A673 (cell line): ENCODE results near the gene EPHB6. TPM values are rescaled to one million over a fixed set of nuclear protein-coding genes. Genes with fewer than 3 reads are reported as not detected.

Experiments
- BruUV-seq: library from RNA; stranded (reverse); fragments of 400-500 nt; replicated peaks from 2 replicates; lab custom pipeline; 2021; lab: Mats Ljungman, UMichigan
- CTCF ChIA-PET: fragments of 300-600 bp; sonication (Branson Sonifier 250); formaldehyde crosslinking; loops from one replicate; lab custom pipeline; 2022; ENCODE audit warnings: antibody characterized with exemption; lab: Charles Lee
- POLR2A ChIA-PET: fragments of 300-600 bp; sonication (Branson Sonifier 250); formaldehyde crosslinking; loops from one replicate; lab custom pipeline; 2022; ENCODE audit warnings: antibody characterized with exemption; ENCODE audit not compliant: low non-redundant PET; lab: Charles Lee
- DNase-seq: peaks from one replicate; pipeline ENCODE4 v3.0.0-alpha.2; 2015; ENCODE audit warnings: low spot score
- H3K27ac ChIP-seq: fragments of 200-600 bp; sonication (generic); 2 replicates; pipeline ENCODE4 v1.5.1; 2016; ENCODE audit warnings: mixed run types, low read depth, mild to moderate bottlenecking, mixed read lengths, antibody characterized with exemption, low read length; ENCODE audit not compliant: poor library complexity, severe bottlenecking
- H3K27me3 ChIP-seq: fragments of 200-600 bp; sonication (generic); replicated peaks from 2 replicates; pipeline ENCODE4 v1.6.1; 2017; ENCODE audit warnings: mixed run types, low read depth, mild to moderate bottlenecking, mixed read lengths, antibody characterized with exemption, low read length; ENCODE audit not compliant: insufficient read depth, poor library complexity
- H3K36me3 ChIP-seq: fragments of 200-600 bp; sonication (generic); 2 replicates; pipeline ENCODE4 v1.6.1; 2016; ENCODE audit warnings: mixed run types, mild to moderate bottlenecking, mixed read lengths, antibody characterized with exemption, low read length; ENCODE audit not compliant: insufficient read depth, poor library complexity, severe bottlenecking
- H3K4me1 ChIP-seq: fragments of 200-600 bp; sonication (generic); 2 replicates; pipeline ENCODE4 v1.6.1; 2017; ENCODE audit warnings: mixed run types, mild to moderate bottlenecking, mixed read lengths, antibody characterized with exemption, low read length; ENCODE audit not compliant: insufficient read depth, poor library complexity, severe bottlenecking
- H3K4me3 ChIP-seq: fragments of 200-600 bp; sonication (generic); 2 replicates; pipeline ENCODE4 v1.5.1; 2016; ENCODE audit warnings: low read depth, mixed run types, mild to moderate bottlenecking, mixed read lengths, low read length; ENCODE audit not compliant: poor library complexity, severe bottlenecking
- H3K9me3 ChIP-seq: fragments of 200-600 bp; sonication (generic); 2 replicates; pipeline ENCODE4 v1.6.1; 2016; ENCODE audit warnings: mixed run types, low read depth, mild to moderate bottlenecking, mixed read lengths, antibody characterized with exemption, low read length; ENCODE audit not compliant: poor library complexity, severe bottlenecking
- EZH2 ChIP-seq: fragments of 200-600 bp; sonication (generic); IDR thresholded peaks from 2 replicates; pipeline ENCODE4 v1.6.1; 2017; ENCODE audit warnings: borderline replicate concordance, low read depth, mild to moderate bottlenecking, mixed read lengths, antibody characterized with exemption, low read length; ENCODE audit not compliant: poor library complexity, severe bottlenecking
- intact Hi-C: fragments of 100-400 bp; cut with micrococcal nuclease; formaldehyde crosslinking; loops from one replicate; pipeline ENCODE4 v1.10.0; 2022; ENCODE audit not compliant: unreplicated experiment
- total RNA-seq: library from RNA; stranded (reverse); gene quantifications from 2 replicates; pipeline ENCODE4 v1.2.3, GENCODE V29; 2021
- TF ChIP-seq, protein P1 (sequence below): fragments of 300-800, 200-600 bp; sonication (generic); conservative IDR thresholded peaks from 2 replicates; pipeline ENCODE4 v1.5.1; 2017; ENCODE audit warnings: low read depth, mild to moderate bottlenecking, antibody characterized with exemption, low read length, moderate library complexity, mixed read lengths

Gene EPHB6
- total RNA-seq, 1 experiment from 2014 or later, result 0.49 TPM

DNA sequence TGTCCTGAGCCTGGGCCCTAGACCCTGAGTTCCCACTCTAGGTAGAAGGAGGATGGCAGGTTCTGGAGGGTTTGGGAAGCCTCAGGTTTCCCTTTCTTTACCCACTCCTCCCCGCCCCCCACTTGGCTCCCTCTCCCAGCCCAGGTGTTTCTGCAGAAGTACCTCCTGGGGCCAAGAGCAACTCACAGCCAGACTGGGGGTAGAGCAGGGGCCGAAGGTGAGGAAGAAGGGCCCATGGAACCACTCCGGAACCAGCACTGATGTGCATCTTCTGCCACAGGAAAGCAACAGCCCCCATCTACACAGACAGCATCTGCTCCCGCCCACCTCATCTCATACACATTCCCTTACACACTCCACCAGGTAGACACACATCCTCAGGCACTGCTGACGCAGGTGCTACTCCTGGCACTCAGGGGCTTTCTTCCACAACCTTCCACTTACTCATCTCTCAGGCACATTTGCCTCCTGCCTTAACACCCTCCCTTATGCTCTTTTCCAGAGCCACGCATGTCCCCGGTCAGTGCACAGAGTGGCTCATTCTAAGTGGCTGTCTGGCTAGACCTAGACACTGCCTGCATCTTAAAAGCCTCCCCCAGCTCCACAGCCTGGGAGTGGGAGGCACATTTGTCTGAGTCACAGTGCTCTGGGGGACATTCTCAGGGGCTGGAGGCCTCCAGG is 1.8 kb downstream of the EPHB6 start:
- no peak for DNase-seq
- TF ChIP-seq, protein P1, sequence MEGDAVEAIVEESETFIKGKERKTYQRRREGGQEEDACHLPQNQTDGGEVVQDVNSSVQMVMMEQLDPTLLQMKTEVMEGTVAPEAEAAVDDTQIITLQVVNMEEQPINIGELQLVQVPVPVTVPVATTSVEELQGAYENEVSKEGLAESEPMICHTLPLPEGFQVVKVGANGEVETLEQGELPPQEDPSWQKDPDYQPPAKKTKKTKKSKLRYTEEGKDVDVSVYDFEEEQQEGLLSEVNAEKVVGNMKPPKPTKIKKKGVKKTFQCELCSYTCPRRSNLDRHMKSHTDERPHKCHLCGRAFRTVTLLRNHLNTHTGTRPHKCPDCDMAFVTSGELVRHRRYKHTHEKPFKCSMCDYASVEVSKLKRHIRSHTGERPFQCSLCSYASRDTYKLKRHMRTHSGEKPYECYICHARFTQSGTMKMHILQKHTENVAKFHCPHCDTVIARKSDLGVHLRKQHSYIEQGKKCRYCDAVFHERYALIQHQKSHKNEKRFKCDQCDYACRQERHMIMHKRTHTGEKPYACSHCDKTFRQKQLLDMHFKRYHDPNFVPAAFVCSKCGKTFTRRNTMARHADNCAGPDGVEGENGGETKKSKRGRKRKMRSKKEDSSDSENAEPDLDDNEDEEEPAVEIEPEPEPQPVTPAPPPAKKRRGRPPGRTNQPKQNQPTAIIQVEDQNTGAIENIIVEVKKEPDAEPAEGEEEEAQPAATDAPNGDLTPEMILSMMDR, result no peak
- TF ChIP-seq EZH2, result no peak
- Histone ChIP-seq H3K4me1 (peaks cover 9% of the 10 kb centered on the region), H3K9me3 (no peaks in the 10 kb centered on the region), H3K4me3 (no peak overlapping the region), H3K27me3 (peaks cover 64% of the 10 kb centered on the region), H3K27ac (no peak overlapping the region), H3K36me3 (no peaks in the 10 kb centered on the region)
- BruUV-seq, result no TSS peak
- POLR2A ChIA-PET, result no interaction called here
- CTCF ChIA-PET, result no interaction called here
- intact Hi-C loops, result no loop called here

DNA sequence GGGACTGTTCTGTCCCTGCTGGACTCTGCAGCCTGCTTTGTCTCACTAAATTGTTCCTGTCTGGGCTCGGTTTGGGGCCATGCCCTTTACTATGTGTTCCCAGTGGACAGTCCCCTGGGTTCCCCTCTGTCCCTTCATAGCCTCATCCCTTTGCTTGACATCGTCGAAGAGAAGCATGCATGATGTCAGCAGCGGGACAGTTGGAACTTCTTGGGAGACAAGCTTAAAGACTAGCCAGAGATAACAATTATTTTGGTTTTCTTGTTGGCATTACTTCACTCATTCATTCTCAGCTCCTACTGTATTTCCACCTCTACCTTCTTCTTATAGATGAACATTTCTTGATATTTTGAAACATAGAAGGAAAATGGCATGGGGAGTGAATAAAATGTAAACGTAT is 2.7 kb downstream of the EPHB6 start:
- intact Hi-C loops, result no loop called here
- TF ChIP-seq, protein P1, result no peak
- TF ChIP-seq EZH2, result no peak
- Histone ChIP-seq H3K27ac (no peak overlapping the region), H3K27me3 (peaks cover 66% of the 10 kb centered on the region), H3K4me1 (peaks cover 9% of the 10 kb centered on the region), H3K9me3 (no peaks in the 10 kb centered on the region), H3K4me3 (no peak overlapping the region), H3K36me3 (no peaks in the 10 kb centered on the region)
- DNase-seq, result no peak
- ChIA-PET POLR2A (no interaction called here), CTCF (interaction anchor here (0.7 kb wide), 1 partner anchor 9 kb away, joined by 4 read pairs; no protein-coding TSS in a partner anchor)
- BruUV-seq, result no TSS peak

GRCh38 chr7:142859411-142859810 is 4.5 kb downstream of the EPHB6 start:
- ChIA-PET POLR2A (no interaction called here), CTCF (no interaction called here)
- no peak overlapping the region for H3K27ac ChIP-seq
- no peak for DNase-seq
- peaks cover 59% of the 10 kb centered on the region for H3K27me3 ChIP-seq
- BruUV-seq, result no TSS peak
- H3K4me3 ChIP-seq, result no peak overlapping the region
- intact Hi-C loops, result no loop called here
- H3K4me1 ChIP-seq, result peaks cover 9% of the 10 kb centered on the region
- TF ChIP-seq, protein P1, result no peak
- TF ChIP-seq EZH2, result no peak
- no peaks in the 10 kb centered on the region for H3K9me3 ChIP-seq
- H3K36me3 ChIP-seq, result no peaks in the 10 kb centered on the region
